ENCODE results near the gene HBB. TPM values are rescaled to one million over a fixed set of nuclear protein-coding genes. Genes with fewer than 3 reads are reported as not detected.

HBB gene
- total RNA-seq, 1 experiment from 2014 or later = not detected

Other genes starting within 250 kb of the HBB start
- gene OR51L1, start 232.2 kb downstream of the HBB start, total RNA-seq (2014; rRNA removed; shearing (Covaris generic)) = not detected in 2 replicates
- gene OR52J3, start 180.5 kb downstream of the HBB start, total RNA-seq (2014; rRNA removed; shearing (Covaris generic)) = not detected in 2 replicates
- gene OR52E2, start 167.4 kb downstream of the HBB start, total RNA-seq (2014; rRNA removed; shearing (Covaris generic)) = not detected in 2 replicates
- not detected in 2 replicates for gene OR52E1, start 157.5 kb downstream of the HBB start, total RNA-seq (2014; rRNA removed; shearing (Covaris generic))
- not detected in 2 replicates for gene OR52A5, start 88.7 kb downstream of the HBB start, total RNA-seq (2014; rRNA removed; shearing (Covaris generic))
- not detected in 2 replicates for gene OR52A1, start 72.3 kb downstream of the HBB start, total RNA-seq (2014; rRNA removed; shearing (Covaris generic))
- gene OR51V1, start 26.4 kb downstream of the HBB start, total RNA-seq (2014; rRNA removed; shearing (Covaris generic)) = not detected in 2 replicates
- not detected in 2 replicates for gene HBD, start 7.4 kb upstream of the HBB start, total RNA-seq (2014; rRNA removed; shearing (Covaris generic))
- gene HBG1, start 22.8 kb upstream of the HBB start, total RNA-seq (2014; rRNA removed; shearing (Covaris generic)) = not detected in 2 replicates
- gene HBG2, start 27.7 kb upstream of the HBB start, total RNA-seq (2014; rRNA removed; shearing (Covaris generic)) = not detected in 2 replicates
- 0.26 TPM in 1 of 2 replicates, not detected in the other for gene HBE1, start 42.9 kb upstream of the HBB start, total RNA-seq (2014; rRNA removed; shearing (Covaris generic))
- gene OR51B4, start 74.9 kb upstream of the HBB start, total RNA-seq (2014; rRNA removed; shearing (Covaris generic)) = not detected in 2 replicates
- gene OR51B2, start 97.2 kb upstream of the HBB start, total RNA-seq (2014; rRNA removed; shearing (Covaris generic)) = not detected in 2 replicates
- 0.28 TPM in 1 of 2 replicates, not detected in the other for gene OR51B5, start 116.5 kb upstream of the HBB start, total RNA-seq (2014; rRNA removed; shearing (Covaris generic))
- not detected in 2 replicates for gene OR51B6, start 124.4 kb upstream of the HBB start, total RNA-seq (2014; rRNA removed; shearing (Covaris generic))
- not detected in 2 replicates for gene OR51M1, start 156.7 kb upstream of the HBB start, total RNA-seq (2014; rRNA removed; shearing (Covaris generic))
- not detected in 2 replicates for gene OR51Q1, start 195.0 kb upstream of the HBB start, total RNA-seq (2014; rRNA removed; shearing (Covaris generic))
- not detected in 2 replicates for gene OR51I1, start 214.4 kb upstream of the HBB start, total RNA-seq (2014; rRNA removed; shearing (Covaris generic))
- not detected in 2 replicates for gene OR51I2, start 222.3 kb upstream of the HBB start, total RNA-seq (2014; rRNA removed; shearing (Covaris generic))

Measured in SJCRH30 (cell line).